Gastroesophageal sphincter (tissue), 4 donors: ENCODE data around the gene ZCCHC3. TPM values are rescaled to one million over a fixed set of nuclear protein-coding genes. Genes with fewer than 3 reads are reported as not detected.

Experiments
- ATAC-seq: fragments of 150-250 bp; one replicate; pipeline ENCODE4 v1.9.1; 2016; ENCODE audit warnings: mild to moderate bottlenecking, moderate library complexity
- H3K27ac ChIP-seq, 4 donors: fragments of 200-600 bp; sonication (generic) in 3 of 4; 1 replicate in 3 of 4; 2 replicates in 1 of 4; pipeline ENCODE4 v1.5.1; 2016 to 2019
- H3K27me3 ChIP-seq: fragments of 200-600 bp; sonication (generic); one replicate; pipeline ENCODE4 v1.5.1; 2019
- H3K36me3 ChIP-seq, 2 donors: fragments of 200-600 bp; sonication (generic); one replicate each; pipeline ENCODE4 v1.5.1; 2019; ENCODE audit warnings: control low read depth in 1 of 2
- H3K4me1 ChIP-seq, 3 donors: fragments of 200-600 bp; sonication (generic); 1 replicate in 2 of 3; 2 replicates in 1 of 3; pipeline ENCODE4 v1.5.1; 2016 to 2019; ENCODE audit warnings: control low read depth in 2 of 3
- H3K4me3 ChIP-seq, 2 donors: fragments of 200-600 bp; sonication (generic); one replicate each; pipeline ENCODE4 v1.5.1; 2019; ENCODE audit warnings: mild to moderate bottlenecking in 1 of 2, moderate library complexity in 1 of 2
- H3K9me3 ChIP-seq, 3 donors: fragments of 200-600 bp; sonication (generic); one replicate each; pipeline ENCODE4 v1.5.1; 2017 to 2019; ENCODE audit warnings: control low read depth in 2 of 3
- CTCF ChIP-seq, 4 experiments: fragments of 200-600 bp in 2 of 4; fragments of 450-650 bp in 2 of 4; sonication (generic) in 1 of 4; IDR thresholded peaks; one replicate each; pipeline ENCODE4 v1.5.1; 2017 to 2019; ENCODE audit warnings: antibody characterized with exemption in 4 of 4, mild to moderate bottlenecking in 2 of 4, moderate library complexity in 2 of 4
- EP300 ChIP-seq: sonication (generic); formaldehyde crosslinking; IDR thresholded peaks from one replicate; pipeline ENCODE4 v1.6.1; 2017; ENCODE audit warnings: antibody characterized with exemption, mild to moderate bottlenecking
- POLR2A ChIP-seq, 2 donors: fragments of 450-650 bp; IDR thresholded peaks; one replicate each; pipeline ENCODE4 v1.6.1; 2017; ENCODE audit warnings: antibody characterized with exemption in 2 of 2, mild to moderate bottlenecking in 2 of 2, moderate library complexity in 1 of 2
- POLR2AphosphoS5 ChIP-seq: sonication (generic); formaldehyde crosslinking; IDR thresholded peaks from one replicate; pipeline ENCODE4 v1.6.1; 2017; ENCODE audit warnings: antibody characterized with exemption
- WGBS, 2 donors: methylation state at CpG; one replicate each; pipeline ENCODE4 v1.1.5; 2018; ENCODE audit warnings: low coverage in 1 of 2; 5-methylcytosine and 5-hydroxymethylcytosine counted together
- total RNA-seq, 4 donors: library from RNA; depleted of rRNA; stranded (reverse); fragments of >200 nt; gene quantifications; one replicate each; pipeline ENCODE4 v1.1.0, GENCODE V29; 2016

The ZCCHC3 gene
- total RNA-seq, 4 donors from 2014 or later, result 17.4 to 24.0 (median 21.4) TPM

- TF ChIP-seq CTCF (IDR thresholded peaks at IDR 0.05) (no peak), POLR2AphosphoS5 (no peak)
- Histone ChIP-seq H3K4me3 (peak overlapping the region; percentile 75 to 99), H3K27ac (peak overlapping the region; percentile 86 to 100 (median 97)), H3K4me1 (peaks cover 0 to 52% (median 30%) of the 10 kb centered on the region in 3 donors), H3K36me3 (no peaks in the 10 kb centered on the region), H3K9me3 (no peaks in the 10 kb centered on the region), H3K27me3 (no peaks in the 10 kb centered on the region)
- WGBS, 2 donors, result 3 to 7% methylated on average over 9 to 12 of the region's 15 CpGs
- no peak for ATAC-seq
Measured at GRCh38 chr20:298776-299391, 1.5 kb downstream of the ZCCHC3 start.

DNA sequence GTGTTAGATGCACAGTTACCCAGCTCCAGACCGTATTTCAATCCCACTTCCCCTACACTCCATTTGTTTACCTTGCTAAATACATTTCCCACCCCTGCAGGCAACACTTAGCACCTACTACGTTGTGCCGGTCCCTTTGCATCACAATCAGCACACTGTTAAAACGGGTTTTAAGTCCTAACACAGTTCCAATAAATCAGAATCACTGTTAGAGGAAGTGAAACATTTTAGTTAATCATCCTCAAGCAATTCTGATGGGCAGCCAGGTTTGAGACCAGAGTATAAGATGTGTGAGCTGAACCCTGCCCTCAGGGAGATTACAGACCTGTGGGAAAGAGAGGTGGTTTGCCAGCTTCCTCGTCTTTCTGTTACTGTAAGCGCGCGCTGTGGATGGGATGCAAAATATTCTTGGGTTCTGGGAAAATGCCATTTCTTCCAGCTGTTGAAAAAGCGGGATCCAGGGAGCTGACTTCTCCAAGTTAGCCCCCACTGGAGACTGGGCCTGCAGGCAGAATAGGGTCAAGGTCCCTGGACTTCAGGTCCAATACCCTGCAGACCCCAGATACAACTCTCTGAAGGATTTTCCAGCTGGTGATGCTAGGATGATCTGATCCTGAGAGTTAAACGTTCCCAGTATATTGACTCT lies 3.1 kb downstream of the ZCCHC3 start:
- whole genome bisulfite sequencing, 2 donors, result 17 to 18% methylated on average over 5 to 10 of the region's 10 CpGs
- Histone ChIP-seq H3K27me3 (no peaks in the 10 kb centered on the region), H3K36me3 (no peaks in the 10 kb centered on the region), H3K9me3 (no peaks in the 10 kb centered on the region), H3K27ac (peak overlapping the region in 3 of 4 donors; percentile 35 to 100 (median 49)), H3K4me1 (peaks cover 0 to 52% (median 30%) of the 10 kb centered on the region in 3 donors), H3K4me3 (peak overlapping the region in 1 of 2 donors; percentile 99)
- no peak for ATAC-seq
- TF ChIP-seq EP300 (no peak), POLR2A (IDR thresholded peaks at IDR 0.05) (no peak), POLR2AphosphoS5 (no peak), CTCF (IDR thresholded peaks at IDR 0.05) (no peak)

DNA sequence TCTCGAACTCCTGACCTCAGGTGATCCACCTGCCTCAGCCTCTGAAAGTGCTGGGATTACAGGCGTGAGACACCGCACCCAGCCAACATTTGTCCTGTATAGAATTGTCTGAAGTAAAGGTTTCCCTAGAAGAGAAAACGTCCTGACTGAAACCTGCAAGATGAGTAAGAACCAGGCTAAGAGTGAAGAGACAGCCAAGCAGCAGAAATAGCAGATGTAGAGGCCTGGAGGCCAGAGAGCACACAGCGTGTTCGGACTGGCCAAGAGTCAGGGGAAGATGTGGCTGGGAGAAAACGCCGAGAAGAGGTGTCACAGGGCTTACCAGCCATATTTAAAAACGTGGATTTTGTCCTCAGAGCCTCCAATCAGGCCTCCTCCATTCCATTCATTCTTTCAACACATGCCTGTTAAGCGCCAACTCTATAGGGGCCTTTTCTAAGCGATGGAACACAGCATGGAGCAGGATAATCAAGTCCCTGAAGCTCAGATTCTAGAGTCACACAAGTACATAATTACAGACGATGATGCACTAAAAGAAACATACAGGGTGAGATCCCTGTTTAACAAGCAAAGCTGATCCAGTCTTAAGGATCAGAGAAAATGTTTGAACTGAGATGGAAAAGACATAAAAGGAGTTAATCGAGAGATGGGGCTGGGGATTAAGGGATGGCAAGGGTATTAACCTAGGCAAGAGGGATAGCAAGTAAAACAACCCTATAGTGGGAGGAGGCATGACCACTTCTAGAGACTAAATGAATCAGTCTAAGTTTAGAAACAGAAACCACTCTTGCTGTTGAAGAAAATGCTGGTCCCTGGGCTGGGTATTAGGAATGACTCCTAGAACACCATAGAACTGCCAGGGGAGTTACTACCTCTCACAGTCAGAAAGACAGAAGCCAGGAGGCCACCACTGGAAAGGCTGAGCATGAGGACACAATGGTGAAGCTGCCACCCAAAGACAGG lies 4.8 kb downstream of the ZCCHC3 start:
- Histone ChIP-seq H3K4me3 (no peak overlapping the region), H3K4me1 (peaks cover 0 to 43% (median 26%) of the 10 kb centered on the region in 3 donors), H3K27ac (peak overlapping the region in 1 of 4 donors; percentile 100), H3K9me3 (no peaks in the 10 kb centered on the region), H3K36me3 (no peaks in the 10 kb centered on the region), H3K27me3 (no peaks in the 10 kb centered on the region)
- TF ChIP-seq POLR2AphosphoS5 (no peak), EP300 (no peak), POLR2A (IDR thresholded peaks at IDR 0.05) (no peak), CTCF (IDR thresholded peaks at IDR 0.05) (no peak)
- no peak for ATAC-seq
- 46 to 61% methylated on average over 7 to 10 of the region's 13 CpGs for WGBS, 2 donors

- H3K9me3 ChIP-seq, result no peaks in the 10 kb centered on the region
- H3K36me3 ChIP-seq, result no peaks in the 10 kb centered on the region
- WGBS, 2 donors, result 71 to 72% methylated on average over 2 to 3 of the region's 11 CpGs
- H3K4me3 ChIP-seq, result no peak overlapping the region
- TF ChIP-seq POLR2A (IDR thresholded peaks at IDR 0.05), result no peak
- no peak for TF ChIP-seq POLR2AphosphoS5
- no peak for TF ChIP-seq EP300
- no peak for TF ChIP-seq CTCF (IDR thresholded peaks at IDR 0.05)
- no peak overlapping the region for H3K27ac ChIP-seq
- peaks cover 0 to 39% (median 8%) of the 10 kb centered on the region in 3 donors for H3K4me1 ChIP-seq
- ATAC-seq, result no peak
- no peaks in the 10 kb centered on the region for H3K27me3 ChIP-seq
Measured at GRCh38 chr20:305745-306144, 8.4 kb downstream of the ZCCHC3 start.
